ENCODE results near the gene MGAT3.
"Not testable (repeated sequence)": the region's sequence is repeated elsewhere in the genome, so short reads cannot be mapped to it uniquely, and the experiment has no call there.

DNA sequence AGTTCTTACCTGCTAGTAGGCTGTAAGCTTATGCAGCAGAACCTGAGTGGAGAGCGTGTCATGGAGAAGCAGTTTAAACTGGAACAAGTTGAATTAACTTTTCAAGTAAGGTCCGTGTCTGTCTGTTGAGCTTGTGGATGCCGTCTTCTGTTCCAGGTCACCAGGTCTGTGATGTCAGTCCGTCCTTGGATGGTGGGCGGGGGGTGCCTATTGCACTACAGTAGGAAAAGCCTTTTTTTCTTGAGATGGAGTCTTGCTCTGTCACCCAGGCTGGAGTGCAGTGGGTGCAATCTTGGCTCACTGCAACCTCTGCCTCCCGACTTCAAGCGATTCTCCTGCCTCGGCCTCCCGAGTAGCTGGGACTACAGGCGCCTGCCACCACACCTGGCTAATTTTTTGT is 50.2 kb downstream of the MGAT3 start:
- not testable (repeated sequence) for TF ChIP-seq EZH2 (IDR thresholded peaks at IDR 0.05; ENCODE audit: borderline replicate concordance, low read length)
- TF ChIP-seq, protein P1, sequence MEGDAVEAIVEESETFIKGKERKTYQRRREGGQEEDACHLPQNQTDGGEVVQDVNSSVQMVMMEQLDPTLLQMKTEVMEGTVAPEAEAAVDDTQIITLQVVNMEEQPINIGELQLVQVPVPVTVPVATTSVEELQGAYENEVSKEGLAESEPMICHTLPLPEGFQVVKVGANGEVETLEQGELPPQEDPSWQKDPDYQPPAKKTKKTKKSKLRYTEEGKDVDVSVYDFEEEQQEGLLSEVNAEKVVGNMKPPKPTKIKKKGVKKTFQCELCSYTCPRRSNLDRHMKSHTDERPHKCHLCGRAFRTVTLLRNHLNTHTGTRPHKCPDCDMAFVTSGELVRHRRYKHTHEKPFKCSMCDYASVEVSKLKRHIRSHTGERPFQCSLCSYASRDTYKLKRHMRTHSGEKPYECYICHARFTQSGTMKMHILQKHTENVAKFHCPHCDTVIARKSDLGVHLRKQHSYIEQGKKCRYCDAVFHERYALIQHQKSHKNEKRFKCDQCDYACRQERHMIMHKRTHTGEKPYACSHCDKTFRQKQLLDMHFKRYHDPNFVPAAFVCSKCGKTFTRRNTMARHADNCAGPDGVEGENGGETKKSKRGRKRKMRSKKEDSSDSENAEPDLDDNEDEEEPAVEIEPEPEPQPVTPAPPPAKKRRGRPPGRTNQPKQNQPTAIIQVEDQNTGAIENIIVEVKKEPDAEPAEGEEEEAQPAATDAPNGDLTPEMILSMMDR (conservative IDR thresholded peaks at IDR 0.05 in 1 of 2, IDR thresholded peaks at IDR 0.05 in 1 of 2; ENCODE audit: extremely low read depth in 1 of 2, insufficient read depth in 1 of 2, low read depth in 1 of 2, low read length in 2 of 2) = not testable (repeated sequence)

Data from mammary epithelial cell (primary cell).